SH-SY5Y (cell line): Measurements from ENCODE around the gene MRPS23.

Source experiments
- GATA2 ChIP-seq: IDR thresholded peaks from 2 replicates; pipeline ENCODE4 v1.6.1; 2011; ENCODE audit warnings: mild to moderate bottlenecking, low read depth, low read length
- GATA3 ChIP-seq: IDR thresholded peaks from 2 replicates; pipeline ENCODE4 v1.6.1; 2011; ENCODE audit warnings: low read depth, mild to moderate bottlenecking, low read length, moderate library complexity

The MRPS23 gene

DNA sequence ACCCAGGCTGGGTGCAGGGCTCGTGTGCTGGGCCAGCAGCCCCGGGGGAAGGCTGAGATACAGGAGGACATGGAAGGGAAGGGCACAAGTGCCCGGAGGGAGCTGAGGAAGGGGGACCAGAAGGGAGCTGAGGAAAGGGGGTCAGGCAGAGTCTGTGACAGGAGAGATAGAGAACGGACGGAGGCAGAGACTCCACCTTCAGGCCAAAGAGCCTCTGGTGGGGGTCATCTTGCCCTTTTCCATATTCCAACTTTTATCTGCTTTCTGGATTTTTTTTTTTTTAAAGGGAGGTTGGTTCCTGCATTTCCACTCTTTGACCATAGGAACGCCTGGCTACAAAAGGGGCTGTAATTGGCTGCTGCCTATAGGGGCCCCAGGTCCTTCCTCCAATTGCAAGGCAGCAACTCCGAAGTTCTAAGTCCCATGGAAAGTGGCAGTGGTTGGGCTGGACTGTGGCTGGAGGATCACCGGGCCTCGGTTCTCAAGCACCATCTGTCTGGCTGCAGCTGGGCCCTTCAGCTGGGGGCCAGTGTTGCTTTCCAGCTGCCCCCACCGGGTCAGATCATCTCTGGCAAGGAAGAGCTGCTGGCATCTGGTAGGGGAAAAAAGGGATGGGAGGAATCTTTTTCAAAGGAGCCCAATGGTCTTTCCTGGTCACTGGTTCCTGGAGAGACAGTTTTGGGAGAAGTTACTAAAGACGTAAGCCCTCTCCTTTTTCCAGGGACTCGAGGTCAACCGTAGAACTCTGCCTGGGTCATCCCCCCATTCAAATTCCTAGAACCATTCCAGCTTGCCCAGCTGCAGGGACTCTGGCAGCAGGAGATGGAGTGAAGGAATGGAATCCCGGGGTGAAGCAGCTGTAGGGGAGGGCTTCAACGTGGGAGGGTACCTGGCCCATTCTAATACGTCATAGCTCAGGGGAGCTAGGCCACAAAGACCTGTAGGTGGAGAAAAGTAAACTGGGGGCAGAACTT is 13.1 kb upstream of the MRPS23 start:
- TF ChIP-seq GATA3 (no peak), GATA2 (no peak)

DNA sequence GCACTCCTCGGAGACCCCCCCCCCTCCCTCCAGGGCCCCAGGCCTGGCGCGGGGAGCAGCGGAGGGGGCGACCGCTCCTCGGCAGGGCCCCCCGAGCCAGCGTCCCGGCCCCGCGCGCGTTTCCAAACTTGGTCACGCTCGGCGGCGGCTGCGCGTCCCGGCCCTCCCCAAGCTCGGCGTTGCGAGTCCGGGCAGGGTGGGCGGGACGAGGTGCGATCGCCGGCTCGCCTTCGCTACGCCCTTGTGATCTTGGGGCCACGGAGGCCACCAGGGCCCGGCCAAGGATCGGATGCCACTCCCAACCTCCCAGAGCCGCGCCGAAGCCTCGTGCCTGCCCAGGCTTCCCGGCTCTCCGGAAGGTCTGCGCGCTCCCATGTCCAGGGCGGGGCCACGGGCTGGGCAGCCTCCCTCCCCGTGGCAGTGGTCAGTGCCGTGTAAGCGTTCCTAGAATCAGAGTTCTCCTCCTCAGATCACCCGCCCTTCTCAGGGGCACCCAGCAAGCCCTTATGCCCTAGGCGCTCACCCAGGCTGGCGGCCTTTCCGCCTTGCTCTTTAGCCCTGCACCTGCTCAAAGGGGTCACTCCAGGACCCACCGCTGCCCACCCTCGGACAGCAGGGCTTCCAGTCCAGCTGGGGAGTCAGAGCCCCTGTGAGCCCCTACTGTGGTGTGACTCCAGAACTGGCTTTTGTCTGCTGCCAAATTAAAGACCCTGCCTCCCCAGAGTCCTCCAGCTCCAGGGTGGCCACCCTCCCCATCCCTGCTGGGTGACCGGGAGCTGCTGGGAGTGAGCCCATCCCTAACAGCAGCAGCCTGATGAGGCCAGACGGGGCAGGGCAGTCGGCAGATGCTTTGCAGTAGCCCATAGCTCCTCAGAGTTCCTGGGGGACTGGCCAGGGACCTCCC is 12.2 kb upstream of the MRPS23 start:
- no peak for TF ChIP-seq GATA3

DNA sequence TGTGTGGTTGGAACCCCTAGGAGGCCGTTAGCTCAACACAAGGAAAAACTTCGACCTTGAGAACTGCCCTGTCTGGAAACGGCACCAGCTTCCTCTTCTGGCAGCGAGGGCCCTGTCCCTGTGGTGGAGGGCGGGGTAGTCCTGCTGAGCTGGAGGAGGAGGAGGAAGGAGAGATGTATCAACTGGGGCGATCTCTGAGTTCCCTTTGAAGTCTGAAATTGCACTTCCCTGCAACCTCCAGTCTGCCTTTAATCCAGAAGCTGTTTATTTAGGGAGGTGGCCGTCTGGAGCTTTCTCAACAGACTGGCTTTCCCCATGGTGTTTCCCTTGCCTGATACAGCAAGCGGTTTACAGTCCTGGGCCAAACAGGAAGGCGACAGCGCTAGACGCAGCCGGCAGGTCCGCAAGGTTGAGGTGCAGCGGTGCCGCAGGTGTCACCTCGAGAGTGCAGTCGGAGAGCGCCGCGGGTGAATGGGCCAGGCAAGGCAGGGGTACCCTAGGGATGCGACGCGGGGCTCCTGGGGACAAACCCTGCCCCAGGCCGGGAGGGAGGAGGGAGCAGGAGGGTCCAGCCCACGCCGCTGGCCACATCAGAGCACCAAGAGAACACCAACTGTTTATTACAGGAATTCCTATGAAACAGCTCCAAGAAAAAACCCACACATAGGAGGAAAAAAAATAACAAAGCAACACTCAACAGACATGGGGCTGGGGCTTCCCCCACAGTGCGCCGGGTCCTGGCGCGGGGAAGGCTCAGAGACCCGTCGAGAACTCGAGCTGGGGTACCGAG is 11.4 kb upstream of the MRPS23 start:
- TF ChIP-seq GATA2 (no peak), GATA3 (no peak)

DNA sequence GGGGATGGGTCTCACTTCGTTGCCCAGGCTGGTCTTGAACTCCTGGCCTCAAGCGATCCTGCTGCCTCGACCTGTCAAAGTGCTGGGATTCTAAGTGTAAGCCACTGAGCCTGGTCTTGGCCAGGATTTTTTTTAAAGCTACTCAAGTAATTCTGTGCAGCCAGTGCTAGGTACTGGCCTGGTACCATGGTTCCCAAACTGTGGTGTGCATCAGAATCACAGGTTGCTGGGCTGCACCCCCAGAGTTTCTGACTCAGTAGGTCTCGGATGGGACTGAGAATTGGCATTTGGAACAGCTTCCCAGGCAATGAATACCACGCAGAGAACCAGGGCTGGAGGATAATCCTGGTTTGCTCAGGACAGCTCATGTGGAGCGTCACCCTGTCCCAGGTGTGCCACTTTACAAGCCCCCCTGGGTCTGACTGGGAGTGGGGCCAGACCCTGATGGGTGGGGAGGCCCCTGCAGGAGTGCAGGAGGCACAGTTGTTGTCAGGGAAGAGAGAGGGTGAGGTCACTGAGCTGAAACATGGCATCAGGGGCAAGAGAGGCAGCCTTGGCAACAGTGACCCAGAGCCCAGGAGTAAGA is 10.7 kb upstream of the MRPS23 start:
- TF ChIP-seq GATA2 (no peak), GATA3 (no peak)

DNA sequence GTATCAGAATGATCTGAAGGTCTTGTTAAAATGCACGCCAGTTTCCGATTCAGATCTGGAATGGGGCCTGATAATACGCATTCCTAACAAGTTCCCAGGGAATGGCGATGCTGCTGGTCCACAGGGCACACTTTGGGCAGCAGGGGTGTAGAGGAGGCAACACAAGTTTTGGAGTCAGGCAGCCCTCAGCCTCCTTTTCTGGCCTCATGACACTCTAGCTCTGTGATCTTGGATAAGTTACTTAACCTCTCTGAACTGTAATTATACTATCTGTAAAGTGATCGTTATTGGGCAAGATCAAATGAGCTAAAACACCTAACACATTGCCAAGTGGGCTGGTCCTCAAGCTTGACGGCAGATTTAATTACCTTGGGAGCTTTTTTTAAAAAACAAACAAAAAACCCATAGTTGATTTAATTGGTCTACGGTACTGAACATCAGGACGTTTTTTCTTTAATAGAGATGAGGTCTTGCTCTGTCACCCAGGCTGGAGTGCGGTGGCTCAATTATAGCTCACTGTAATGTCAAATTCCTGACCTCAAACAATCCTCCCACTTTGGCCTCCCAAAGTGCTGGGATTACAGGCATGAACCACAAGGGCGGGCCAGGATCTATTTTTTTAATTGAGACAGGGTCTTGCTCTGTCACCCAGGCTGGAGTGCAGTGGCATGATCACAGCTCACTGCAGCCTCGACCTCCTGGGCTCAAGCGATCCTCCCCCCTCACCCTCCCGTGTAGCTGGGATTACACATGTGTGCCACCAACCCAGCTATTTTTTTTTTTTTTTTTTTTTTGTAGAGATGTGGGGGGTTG is 10.0 kb upstream of the MRPS23 start:
- TF ChIP-seq GATA2 = no peak
- no peak for TF ChIP-seq GATA3

DNA sequence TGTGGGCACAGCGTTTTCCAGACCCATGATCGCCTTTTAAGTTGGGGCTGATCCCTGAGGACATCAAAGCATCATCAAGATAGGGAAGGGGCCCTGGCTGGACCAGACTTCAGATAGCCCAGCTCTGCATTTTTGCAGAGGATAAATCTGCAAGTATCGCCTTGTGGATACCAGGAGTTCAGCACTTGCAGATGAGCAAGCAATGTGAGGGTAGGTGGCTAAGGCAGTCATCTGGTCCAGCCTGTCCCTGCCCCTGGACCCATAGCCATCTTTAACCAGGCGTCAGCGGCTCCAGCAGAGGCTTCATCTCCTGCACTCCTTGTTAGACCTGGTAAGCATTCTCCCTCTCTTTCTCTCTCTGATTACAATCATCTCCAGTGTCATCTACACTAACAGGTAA is 9.0 kb upstream of the MRPS23 start:
- TF ChIP-seq GATA3 (no peak), GATA2 (no peak)

DNA sequence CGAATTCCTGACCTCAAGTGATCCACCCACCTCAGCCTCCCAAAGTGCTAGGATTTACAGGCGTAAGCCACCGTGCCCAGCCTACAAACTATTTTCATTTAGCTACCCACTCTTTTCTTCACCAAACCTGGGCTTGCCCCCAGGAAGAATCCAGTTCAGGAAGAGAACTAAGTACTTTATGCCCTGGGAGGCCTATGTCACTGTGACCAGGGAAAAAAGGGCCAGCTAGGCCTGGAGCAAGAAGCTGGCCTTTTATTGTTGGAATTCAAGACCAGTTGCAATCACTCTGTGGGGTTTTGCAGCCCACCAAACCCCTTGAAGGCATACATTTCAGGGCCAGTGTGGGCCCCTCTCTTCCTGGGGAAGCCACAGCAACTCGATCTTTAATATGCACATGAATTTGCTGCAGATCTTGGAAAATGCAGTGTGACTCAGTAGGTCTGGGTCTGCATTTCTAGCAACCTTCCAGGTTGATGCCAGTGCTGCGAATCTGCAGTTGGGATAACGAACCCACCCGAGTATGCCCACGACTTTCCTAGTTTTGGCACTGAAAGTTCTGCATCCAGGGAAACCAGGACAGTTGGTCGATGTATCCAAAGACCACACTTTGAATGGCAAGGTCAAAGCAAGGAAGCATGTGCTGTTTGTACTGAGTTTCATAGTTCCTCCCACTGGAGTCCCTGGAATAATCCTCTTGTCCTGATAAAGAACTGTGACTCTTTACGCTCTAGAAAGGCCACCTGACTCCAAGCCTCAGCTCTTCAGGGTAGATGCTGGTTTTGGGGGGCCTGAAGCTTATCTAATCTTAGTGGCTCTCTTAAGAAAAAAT is 7.2 kb upstream of the MRPS23 start:
- TF ChIP-seq GATA2 (no peak), GATA3 (no peak)

DNA sequence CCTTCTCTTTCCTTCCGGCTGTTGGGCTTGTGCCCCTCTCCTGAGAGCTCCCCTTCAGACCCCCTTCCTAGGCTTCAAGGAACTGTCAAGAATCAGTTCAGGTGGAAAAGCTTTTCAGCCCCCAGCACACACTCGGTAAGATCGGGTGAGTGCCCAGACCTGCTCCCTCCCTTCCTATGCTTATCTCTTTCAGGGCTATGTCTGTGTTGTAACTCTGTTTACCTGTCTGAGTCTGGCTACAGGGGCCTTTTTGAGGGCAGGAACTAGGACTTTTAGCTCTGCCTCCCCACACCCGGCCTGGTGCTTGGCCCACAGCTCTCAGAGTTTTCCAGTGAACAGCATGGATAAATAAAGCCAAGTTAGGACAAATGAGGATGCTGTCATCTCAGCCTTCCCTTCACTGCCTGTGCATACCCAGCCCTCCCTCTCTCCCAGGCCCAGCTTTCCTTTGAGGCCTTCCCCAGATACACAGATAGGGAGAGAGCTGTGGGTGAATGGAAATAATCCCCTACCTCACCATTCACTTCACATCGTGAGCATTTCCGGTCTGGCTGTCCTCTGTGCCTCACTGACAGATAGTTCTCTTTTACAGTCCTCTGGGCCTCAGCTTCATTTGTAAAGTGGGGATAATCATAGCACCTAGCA is 5.7 kb upstream of the MRPS23 start:
- TF ChIP-seq GATA2 (no peak), GATA3 (no peak)

DNA sequence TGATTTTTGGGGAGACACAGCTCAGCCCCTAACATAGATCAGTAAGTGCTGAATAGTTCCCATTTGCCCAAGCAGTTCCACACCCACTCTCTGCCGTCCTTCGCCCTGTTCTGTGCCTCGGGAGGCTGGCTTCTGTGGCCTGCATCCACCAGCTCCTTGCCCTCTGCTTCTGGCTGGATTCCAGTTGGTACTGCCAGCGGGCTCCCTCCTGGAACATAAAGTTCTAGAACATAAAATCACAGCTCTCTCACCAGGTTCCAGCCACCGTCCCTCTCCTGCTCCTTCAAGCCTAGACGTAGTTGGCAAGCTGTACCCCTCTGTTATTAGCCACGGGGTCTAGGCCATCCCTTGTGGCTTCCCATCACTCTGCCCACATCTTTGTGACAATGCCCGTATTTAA is 3.9 kb upstream of the MRPS23 start:
- TF ChIP-seq GATA2 = no peak
- TF ChIP-seq GATA3 = no peak

DNA sequence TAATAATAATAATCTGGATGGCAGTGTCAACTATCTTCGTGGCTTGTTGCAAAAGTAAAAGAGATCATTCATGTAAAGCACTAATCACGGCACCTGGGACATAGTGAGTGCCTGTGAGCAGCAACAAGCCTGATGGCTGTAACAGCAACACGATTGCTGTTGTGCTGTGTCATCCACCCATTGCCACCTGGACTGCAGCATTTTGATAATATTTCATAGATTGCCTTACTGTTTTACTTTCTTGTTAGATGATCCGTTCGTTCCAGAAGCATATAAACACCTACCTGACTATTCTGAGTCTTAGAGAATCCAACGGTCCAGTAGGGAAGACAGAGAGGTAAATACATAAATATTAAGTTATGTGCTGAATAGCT is 3.1 kb upstream of the MRPS23 start:
- TF ChIP-seq GATA3 = no peak
- TF ChIP-seq GATA2 = no peak

DNA sequence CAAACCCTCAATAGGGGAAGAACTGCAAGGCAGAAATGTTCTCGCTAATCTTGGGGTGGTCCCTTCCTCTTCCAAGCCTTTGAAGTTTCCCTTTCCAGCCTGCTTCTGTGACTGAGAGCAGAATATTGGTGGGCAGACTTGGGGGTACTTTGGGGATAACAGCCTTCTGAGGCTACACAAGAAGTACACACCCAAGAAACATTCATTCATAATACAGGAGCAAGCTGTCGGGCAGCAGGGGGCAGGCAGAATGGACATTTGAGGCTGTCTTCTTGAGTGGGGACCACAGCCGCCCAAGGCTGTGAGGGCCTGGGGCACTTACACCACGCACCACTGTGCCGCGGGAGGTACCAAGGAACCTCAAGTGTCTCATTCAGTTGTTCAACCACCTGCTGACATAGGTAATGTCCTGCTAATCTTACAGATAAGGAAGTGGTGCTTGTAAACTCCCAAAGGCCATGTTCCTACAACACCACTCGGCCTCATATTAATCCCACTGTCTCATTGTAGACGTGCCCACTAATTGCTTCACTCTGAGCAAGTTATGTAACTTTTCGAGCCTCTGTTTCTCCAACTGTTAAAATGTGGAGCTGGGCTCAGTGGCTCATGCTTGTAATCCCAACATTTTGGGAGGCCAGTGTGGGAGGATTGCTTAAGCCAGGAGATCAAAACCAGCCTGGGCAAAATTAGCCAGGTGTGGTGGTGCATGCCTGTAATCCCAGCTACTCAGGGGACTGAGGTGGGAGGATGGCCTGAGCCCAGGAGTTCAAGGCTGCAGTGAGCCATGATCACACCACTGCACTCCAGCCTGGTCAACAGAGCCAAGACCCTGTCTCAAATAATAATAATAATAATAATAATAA is 2.5 kb upstream of the MRPS23 start:
- TF ChIP-seq GATA2 = no peak
- TF ChIP-seq GATA3 = no peak
